ENCODE data around the gene IGFL3.

IGFL3 gene

GRCh38 chr19:46109876-46110275 is 14.6 kb downstream of the IGFL3 start:
- TF ChIP-seq YY1 (IDR thresholded peaks at IDR 0.05; ENCODE audit: low read depth): no peak
- TF ChIP-seq RAD21 (IDR thresholded peaks at IDR 0.05; ENCODE audit: low read depth): no peak
- no peak for TF ChIP-seq TAF1 (IDR thresholded peaks at IDR 0.05; ENCODE audit: low read depth)
- TF ChIP-seq ZBTB7A (IDR thresholded peaks at IDR 0.05; ENCODE audit: low read depth): no peak
- no peak for TF ChIP-seq USF1 (IDR thresholded peaks at IDR 0.05)
- no peak for TF ChIP-seq REST (IDR thresholded peaks at IDR 0.05; ENCODE audit: low read depth)
- TF ChIP-seq TEAD4 (IDR thresholded peaks at IDR 0.05): no peak
- no peak for TF ChIP-seq CEBPB (IDR thresholded peaks at IDR 0.05)
- TF ChIP-seq MAX (IDR thresholded peaks at IDR 0.05): no peak
- TF ChIP-seq EGR1 (IDR thresholded peaks at IDR 0.05): no peak
- TF ChIP-seq CREB1 (IDR thresholded peaks at IDR 0.05; ENCODE audit: low read depth): no peak
- TF ChIP-seq NFIC (IDR thresholded peaks at IDR 0.05): no peak
- no peak for TF ChIP-seq TCF12 (IDR thresholded peaks at IDR 0.05; ENCODE audit: low read depth)

GRCh38 chr19:46107371-46107770 is 17.1 kb downstream of the IGFL3 start:
- TF ChIP-seq CREB1 (IDR thresholded peaks at IDR 0.05; ENCODE audit: low read depth): no peak

GRCh38 chr19:46101293-46101692 is 23.2 kb downstream of the IGFL3 start:
- TF ChIP-seq NFIC (IDR thresholded peaks at IDR 0.05) (no peak), EGR1 (IDR thresholded peaks at IDR 0.05) (no peak), ZBTB7A (IDR thresholded peaks at IDR 0.05; ENCODE audit: low read depth) (no peak), TAF1 (IDR thresholded peaks at IDR 0.05; ENCODE audit: low read depth) (no peak), CREB1 (IDR thresholded peaks at IDR 0.05; ENCODE audit: low read depth) (no peak), MAX (IDR thresholded peaks at IDR 0.05) (no peak), TEAD4 (IDR thresholded peaks at IDR 0.05) (no peak), YY1 (IDR thresholded peaks at IDR 0.05; ENCODE audit: low read depth) (no peak), RAD21 (IDR thresholded peaks at IDR 0.05; ENCODE audit: low read depth) (no peak)

- TF ChIP-seq REST (IDR thresholded peaks at IDR 0.05; ENCODE audit: low read depth) (no peak), ZBTB7A (IDR thresholded peaks at IDR 0.05; ENCODE audit: low read depth) (no peak), TCF12 (IDR thresholded peaks at IDR 0.05; ENCODE audit: low read depth) (no peak), RAD21 (IDR thresholded peaks at IDR 0.05; ENCODE audit: low read depth) (no peak), MAX (IDR thresholded peaks at IDR 0.05) (no peak), USF1 (IDR thresholded peaks at IDR 0.05) (no peak), CREB1 (IDR thresholded peaks at IDR 0.05; ENCODE audit: low read depth) (no peak), EGR1 (IDR thresholded peaks at IDR 0.05) (no peak)
These were observed 24.1 kb downstream of the IGFL3 start for GRCh38 chr19:46100344-46100743.

GRCh38 chr19:46090444-46090843 is 34.0 kb downstream of the IGFL3 start:
- TF ChIP-seq NFIC (IDR thresholded peaks at IDR 0.05): no peak
- TF ChIP-seq CEBPB (IDR thresholded peaks at IDR 0.05): no peak
- no peak for TF ChIP-seq CREB1 (IDR thresholded peaks at IDR 0.05; ENCODE audit: low read depth)
- no peak for TF ChIP-seq REST (IDR thresholded peaks at IDR 0.05; ENCODE audit: low read depth)
- TF ChIP-seq TAF1 (IDR thresholded peaks at IDR 0.05; ENCODE audit: low read depth): no peak
- TF ChIP-seq YY1 (IDR thresholded peaks at IDR 0.05; ENCODE audit: low read depth): no peak
- no peak for TF ChIP-seq EGR1 (IDR thresholded peaks at IDR 0.05)
- TF ChIP-seq MAX (IDR thresholded peaks at IDR 0.05): no peak
- no peak for TF ChIP-seq EP300 (IDR thresholded peaks at IDR 0.05; ENCODE audit: borderline replicate concordance)
- no peak for TF ChIP-seq FOXM1 (IDR thresholded peaks at IDR 0.05; ENCODE audit: borderline replicate concordance, low read depth)
- no peak for TF ChIP-seq TEAD4 (IDR thresholded peaks at IDR 0.05)
- no peak for TF ChIP-seq RAD21 (IDR thresholded peaks at IDR 0.05; ENCODE audit: low read depth)
- no peak for TF ChIP-seq ZBTB7A (IDR thresholded peaks at IDR 0.05; ENCODE audit: low read depth)
- no peak for TF ChIP-seq TCF12 (IDR thresholded peaks at IDR 0.05; ENCODE audit: low read depth)
- no peak for TF ChIP-seq USF1 (IDR thresholded peaks at IDR 0.05)
